Measurements from ENCODE around the gene HABP4.

HABP4 gene, protein sequence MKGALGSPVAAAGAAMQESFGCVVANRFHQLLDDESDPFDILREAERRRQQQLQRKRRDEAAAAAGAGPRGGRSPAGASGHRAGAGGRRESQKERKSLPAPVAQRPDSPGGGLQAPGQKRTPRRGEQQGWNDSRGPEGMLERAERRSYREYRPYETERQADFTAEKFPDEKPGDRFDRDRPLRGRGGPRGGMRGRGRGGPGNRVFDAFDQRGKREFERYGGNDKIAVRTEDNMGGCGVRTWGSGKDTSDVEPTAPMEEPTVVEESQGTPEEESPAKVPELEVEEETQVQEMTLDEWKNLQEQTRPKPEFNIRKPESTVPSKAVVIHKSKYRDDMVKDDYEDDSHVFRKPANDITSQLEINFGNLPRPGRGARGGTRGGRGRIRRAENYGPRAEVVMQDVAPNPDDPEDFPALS

DNA sequence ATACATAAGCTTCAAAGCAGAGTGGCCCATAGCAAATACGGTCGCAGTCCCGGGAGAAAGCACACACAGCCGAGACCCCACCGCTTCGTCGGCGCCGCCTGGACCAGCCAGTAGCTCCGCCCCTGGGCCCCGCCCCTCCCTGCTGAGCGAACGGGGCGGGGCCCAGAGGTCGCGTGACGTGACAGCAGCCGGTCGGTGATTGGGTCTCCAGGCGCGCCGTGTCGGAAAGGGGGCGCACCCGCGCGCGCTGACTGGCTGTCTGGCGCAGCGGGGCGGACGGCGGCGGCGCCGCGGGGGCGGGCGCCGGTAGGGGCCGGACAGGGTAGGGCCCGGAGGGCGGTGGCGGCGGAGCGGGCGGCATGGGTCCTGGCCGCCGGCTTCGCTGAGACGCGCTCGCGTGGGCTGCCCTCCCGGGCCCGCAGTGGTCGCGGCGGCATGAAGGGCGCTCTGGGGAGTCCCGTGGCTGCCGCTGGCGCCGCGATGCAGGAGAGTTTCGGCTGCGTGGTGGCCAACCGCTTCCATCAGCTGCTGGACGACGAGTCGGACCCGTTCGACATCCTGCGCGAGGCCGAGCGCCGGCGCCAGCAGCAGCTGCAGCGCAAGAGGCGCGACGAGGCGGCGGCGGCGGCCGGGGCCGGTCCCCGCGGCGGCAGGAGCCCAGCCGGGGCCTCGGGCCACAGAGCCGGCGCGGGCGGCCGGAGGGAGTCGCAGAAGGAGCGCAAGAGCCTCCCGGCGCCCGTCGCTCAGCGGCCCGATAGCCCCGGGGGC, at the start of gene HABP4:
Gene HABP4, plus strand, starts transcription at position 325 of the 768 bp plus-strand sequence. Its CDS starts 111 bp downstream, at position 436.
- DNase-seq (ENCODE audit: low read depth), result peak; percentile 92

- no peak for DNase-seq (ENCODE audit: low read depth)
These were observed 41.3 kb upstream of the HABP4 start for GRCh38 chr9:96408409-96409280.

DNA sequence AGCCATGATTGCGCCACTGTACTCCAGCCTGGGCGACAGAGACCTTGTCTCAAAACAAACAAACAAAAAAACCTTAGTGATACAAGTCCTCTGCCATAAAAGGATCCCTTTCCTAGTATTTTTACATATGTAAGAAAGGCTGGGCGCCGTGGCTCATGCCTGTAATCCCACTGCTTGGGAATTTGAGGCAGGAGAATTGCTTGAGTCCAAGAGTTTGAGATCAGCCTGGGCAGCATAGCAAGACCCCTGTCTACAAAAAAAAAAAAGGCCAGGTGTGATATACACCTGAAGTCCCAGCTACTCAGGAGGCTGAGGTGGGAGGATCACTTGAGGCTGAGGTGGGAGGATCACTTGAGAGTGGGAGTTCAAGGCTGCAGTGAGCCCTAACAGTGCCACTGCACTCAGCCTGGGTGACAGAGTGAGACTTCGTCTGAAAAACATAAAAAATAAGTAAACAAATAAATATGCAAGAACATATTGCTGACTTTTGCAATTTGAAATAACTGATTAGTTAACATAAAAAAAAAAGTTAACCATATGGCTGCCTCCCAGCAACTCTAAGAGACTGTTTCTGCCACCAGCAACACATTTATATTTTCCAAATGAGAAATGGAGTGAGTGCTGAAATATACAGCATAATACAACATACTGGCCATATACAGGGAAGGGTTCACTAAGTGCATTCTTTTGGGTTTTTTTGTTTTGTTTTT, 38.7 kb upstream of the HABP4 start:
- no peak for DNase-seq (ENCODE audit: low read depth)

- DNase-seq (ENCODE audit: low read depth), result no peak
These were observed 37.6 kb upstream of the HABP4 start for GRCh38 chr9:96412174-96412913.

- no peak for DNase-seq (ENCODE audit: low read depth)
These were observed 36.4 kb upstream of the HABP4 start for GRCh38 chr9:96413302-96414221.

DNA sequence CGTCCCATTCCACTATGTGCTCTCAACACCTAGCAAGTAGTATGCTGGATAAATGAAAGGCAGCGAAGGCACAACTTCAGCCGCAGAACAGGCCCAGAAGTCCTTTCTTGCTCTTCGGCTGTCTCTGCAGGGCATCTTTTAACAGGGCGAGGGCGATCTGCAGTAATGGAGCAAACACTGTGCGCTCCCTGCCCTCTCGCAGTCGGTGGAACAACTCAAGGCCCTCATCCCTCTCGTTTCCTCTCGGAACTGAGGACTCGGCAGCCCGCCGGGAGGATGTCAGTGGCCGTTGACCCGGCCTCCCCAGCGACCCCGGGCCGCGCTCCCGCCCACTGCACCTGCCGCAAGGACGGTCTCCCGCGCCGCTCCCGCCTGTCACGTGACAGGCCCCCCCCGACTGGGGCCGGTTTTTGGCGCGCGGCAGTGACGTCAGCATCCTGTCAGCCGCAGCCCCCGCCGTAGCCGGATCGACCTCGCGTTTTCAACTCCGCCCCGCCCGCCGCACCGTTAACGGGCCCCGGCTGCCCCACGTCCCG, 32.9 kb upstream of the HABP4 start:
- peak; percentile 91 for DNase-seq (ENCODE audit: low read depth)

GRCh38 chr9:96417661-96418082, 32.3 kb upstream of the HABP4 start:
- DNase-seq (ENCODE audit: low read depth), result no peak

DNA sequence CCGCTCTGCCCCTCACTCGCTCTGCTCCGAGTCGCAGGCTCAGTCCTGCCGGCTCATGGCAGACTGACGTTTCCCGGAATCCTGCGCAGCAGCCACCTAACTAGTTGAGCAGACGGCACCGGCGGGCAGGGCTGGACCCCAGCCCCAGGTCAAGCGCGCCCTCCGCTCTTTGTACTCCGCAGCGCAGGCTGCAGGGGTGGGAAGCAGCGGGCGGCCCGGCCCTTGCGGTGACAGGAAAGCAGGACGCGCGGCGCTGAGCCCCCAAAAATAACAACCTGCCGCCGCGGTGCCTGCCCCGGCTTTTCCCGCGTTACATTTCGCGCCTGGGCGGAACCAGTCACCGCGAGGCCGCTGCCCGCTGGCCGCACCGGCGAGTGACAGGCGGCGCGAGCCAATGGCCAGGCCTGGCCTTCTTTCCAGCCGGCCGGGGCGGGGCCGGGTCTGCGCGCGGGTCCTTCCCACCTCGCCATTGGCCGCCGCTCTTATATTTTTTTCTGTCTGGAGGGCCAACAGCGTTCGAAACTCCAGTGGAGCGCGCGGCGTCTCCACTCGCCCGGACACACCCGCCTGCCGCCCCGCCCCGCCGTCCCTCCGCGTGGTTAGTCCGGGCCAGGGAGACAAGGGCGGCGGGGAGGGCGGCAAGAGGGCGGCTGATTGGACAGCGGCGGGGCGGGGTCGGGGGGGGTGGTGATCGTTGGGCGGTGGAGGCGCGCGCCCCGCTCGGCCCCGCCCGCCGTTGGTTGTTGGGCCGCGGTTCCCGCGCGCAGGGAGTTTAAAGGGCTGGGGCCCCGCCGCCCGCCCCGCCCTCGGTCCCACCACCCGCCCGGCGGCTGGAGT, 31.7 kb upstream of the HABP4 start, which contains the start of gene ZNF367:
Gene ZNF367, minus strand, starts transcription at position 288 of the 837 bp plus-strand sequence. CDS start 338 bp downstream, outside the sequence.
- DNase-seq (ENCODE audit: low read depth), result peak; percentile 83

- no peak for DNase-seq (ENCODE audit: low read depth)
These were observed 30.9 kb upstream of the HABP4 start for GRCh38 chr9:96418920-96419690.

DNA sequence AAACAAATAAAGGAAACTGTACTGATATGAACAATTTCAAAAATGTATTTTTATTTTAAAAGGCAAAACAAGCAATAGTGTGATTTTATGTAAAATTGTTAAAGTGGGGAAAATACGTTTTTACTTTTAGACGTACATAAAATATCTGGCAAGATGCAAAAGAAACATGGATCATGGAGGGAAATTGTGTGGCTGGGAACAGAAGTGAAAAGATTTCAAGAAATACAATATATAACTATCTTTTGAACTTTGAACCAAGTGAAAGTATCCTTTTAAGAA, 30.3 kb upstream of the HABP4 start:
- no peak for DNase-seq (ENCODE audit: low read depth)

GRCh38 chr9:96420468-96421219, 29.3 kb upstream of the HABP4 start:
- no peak for DNase-seq (ENCODE audit: low read depth)

DNA sequence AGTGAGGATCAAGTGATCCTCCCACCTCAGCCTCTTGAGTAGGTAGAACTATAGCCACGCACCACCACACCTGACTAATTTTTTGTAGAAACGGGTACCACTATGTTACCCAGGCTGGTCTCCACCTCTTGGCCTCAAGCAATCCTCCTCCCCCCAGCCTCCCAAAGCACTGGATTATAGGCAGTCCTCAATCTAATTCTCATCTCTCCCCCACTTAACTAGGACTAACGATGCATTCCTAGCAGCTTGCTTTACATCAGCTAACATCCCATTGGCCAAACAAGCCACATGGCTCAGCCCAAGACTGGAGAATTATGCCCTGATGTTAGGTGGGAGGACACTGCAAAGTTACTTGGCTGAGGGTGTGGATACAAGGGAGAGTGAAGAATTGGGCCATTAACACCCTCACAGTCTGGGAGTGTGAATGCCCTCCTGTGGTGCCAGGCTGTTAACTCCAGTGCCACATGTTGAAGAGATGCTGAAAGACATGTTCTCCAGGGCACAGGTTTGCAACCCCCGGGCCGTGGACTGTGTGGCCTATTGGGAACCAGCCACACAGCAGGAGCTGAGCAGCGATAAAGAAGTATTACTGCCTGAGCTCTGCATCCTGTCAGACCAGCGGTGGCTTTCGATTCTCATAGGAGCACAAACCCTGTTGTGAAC, 26.5 kb upstream of the HABP4 start:
- no peak for DNase-seq (ENCODE audit: low read depth)

- DNase-seq (ENCODE audit: low read depth), result no peak
These were observed 26.0 kb upstream of the HABP4 start for GRCh38 chr9:96423985-96424336.

- DNase-seq (ENCODE audit: low read depth), result no peak
These were observed 24.3 kb upstream of the HABP4 start for GRCh38 chr9:96425500-96426169.

GRCh38 chr9:96429732-96430131, 20.2 kb upstream of the HABP4 start:
- DNase-seq (ENCODE audit: low read depth), result no peak

DNA sequence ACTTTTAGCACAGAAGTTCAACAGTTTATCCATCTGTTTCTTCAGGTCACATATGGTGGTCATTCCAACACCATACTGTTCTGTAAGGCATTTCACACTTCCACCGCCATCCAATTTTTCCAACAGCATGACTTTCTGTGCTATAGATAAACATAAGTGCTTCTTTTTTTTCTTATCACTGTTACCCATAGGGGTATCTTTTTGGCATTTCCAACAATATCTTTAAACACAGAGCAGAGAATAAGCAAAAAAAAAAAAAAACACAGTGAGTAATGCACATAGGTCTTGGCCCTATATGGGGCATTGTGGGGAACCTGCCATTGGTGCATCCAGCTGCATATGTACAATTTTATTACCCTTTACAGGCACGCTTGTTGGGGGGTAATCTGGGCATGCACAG, 19.6 kb upstream of the HABP4 start:
- DNase-seq (ENCODE audit: low read depth), result no peak

All from stimulated activated CD8-positive, alpha-beta memory T cell treated with anti-CD3 and anti-CD28 coated beads, Interleukin-12 subunit alpha, Interleukin-12 subunit beta, amount 100 ng/mL, for 1 hour (primary cell).